WTC11 (cell line): ENCODE measurements around the gene MSI2. TPM values are rescaled to one million over a fixed set of nuclear protein-coding genes. Genes with fewer than 3 reads are reported as not detected.

Experiments used
- ATAC-seq: fragments of 200-7000 bp; cut with Tn5 transposase; 2 replicates; pipeline ENCODE4 v1.10.0; 2021; ENCODE audit warnings: mild to moderate bottlenecking, moderate library complexity
- CTCF ChIA-PET: fragments of 300-600 bp; sonication (Branson Sonifier 250); formaldehyde crosslinking; loops from one replicate; lab custom pipeline; 2021; ENCODE audit warnings: antibody characterized with exemption; lab: Charles Lee
- POLR2A ChIA-PET: fragments of 350-600 bp; sonication (Branson Sonifier 250); formaldehyde crosslinking; loops from one replicate; lab custom pipeline; 2021; ENCODE audit warnings: antibody characterized with exemption; lab: Charles Lee
- DNase-seq: peaks from one replicate; pipeline ENCODE4 v3.0.0; 2021; ENCODE audit warnings: low spot score
- H3K27ac Mint-ChIP-seq: 2 replicates; pipeline ENCODE4 v1.8.0; 2021; ENCODE audit warnings: mixed read lengths
- H3K27me3 Mint-ChIP-seq: 2 replicates; pipeline ENCODE4 v1.8.0; 2021; ENCODE audit warnings: low read depth, mild to moderate bottlenecking, moderate library complexity, mixed read lengths
- H3K36me3 Mint-ChIP-seq: 2 replicates; pipeline ENCODE4 v1.8.0; 2021; ENCODE audit warnings: mixed read lengths
- H3K4me1 Mint-ChIP-seq: 2 replicates; pipeline ENCODE4 v1.8.0; 2022; ENCODE audit warnings: mixed read lengths
- H3K4me3 Mint-ChIP-seq: 2 replicates; pipeline ENCODE4 v1.8.0; 2021; ENCODE audit warnings: mild to moderate bottlenecking, moderate library complexity, mixed read lengths
- H3K9me3 Mint-ChIP-seq: 2 replicates; pipeline ENCODE4 v1.8.0; 2021; ENCODE audit warnings: mixed read lengths
- ARID4B ChIP-seq: sonication (generic); formaldehyde crosslinking; IDR thresholded peaks from 2 replicates; pipeline ENCODE4 v1.8.0; 2023; ENCODE audit warnings: missing genetic modification reagents, mild to moderate bottlenecking, borderline replicate concordance
- ATF1 ChIP-seq: sonication (generic); formaldehyde crosslinking; IDR thresholded peaks from 2 replicates; pipeline ENCODE4 v1.8.1; 2023; ENCODE audit warnings: mild to moderate bottlenecking, moderate library complexity, missing genetic modification reagents
- CREM ChIP-seq: sonication (generic); formaldehyde crosslinking; IDR thresholded peaks from 2 replicates; pipeline ENCODE4 v1.8.1; 2022; ENCODE audit warnings: mild to moderate bottlenecking, missing genetic modification reagents, moderate library complexity
- E2F4 ChIP-seq: sonication (generic); formaldehyde crosslinking; IDR thresholded peaks from 2 replicates; pipeline ENCODE4 v1.8.1; 2022; ENCODE audit warnings: low read depth, mild to moderate bottlenecking, moderate library complexity, missing genetic modification reagents, borderline replicate concordance
- ELF4 ChIP-seq: sonication (generic); formaldehyde crosslinking; IDR thresholded peaks from 2 replicates; pipeline ENCODE4 v1.8.1; 2022; ENCODE audit warnings: low read depth, mild to moderate bottlenecking, moderate library complexity, missing genetic modification reagents
- EMX1 ChIP-seq: fragments of 250-450 bp; sonication (Bioruptor Pico); IDR thresholded peaks from 2 replicates; pipeline ENCODE4 v1.8.0; 2021; ENCODE audit warnings: mild to moderate bottlenecking
- ESRRA ChIP-seq: sonication (generic); formaldehyde crosslinking; IDR thresholded peaks from 2 replicates; pipeline ENCODE4 v1.8.1; 2022; ENCODE audit warnings: mild to moderate bottlenecking, missing genetic modification reagents, borderline replicate concordance
- FOXK1 ChIP-seq: sonication (generic); formaldehyde crosslinking; IDR thresholded peaks from 2 replicates; pipeline ENCODE4 v1.8.0; 2022; ENCODE audit warnings: mild to moderate bottlenecking, moderate library complexity, missing genetic modification reagents
- IRF1 ChIP-seq: sonication (generic); formaldehyde crosslinking; IDR thresholded peaks from 2 replicates; pipeline ENCODE4 v1.8.0; 2023; ENCODE audit warnings: missing genetic modification reagents
- PRDM15 ChIP-seq: sonication (generic); formaldehyde crosslinking; IDR thresholded peaks from 2 replicates; pipeline ENCODE4 v1.8.0; 2022; ENCODE audit warnings: missing genetic modification reagents
- PREB ChIP-seq: sonication (generic); formaldehyde crosslinking; IDR thresholded peaks from 2 replicates; pipeline ENCODE4 v1.8.1; 2022; ENCODE audit warnings: mild to moderate bottlenecking, missing genetic modification reagents, moderate library complexity, borderline replicate concordance
- RORB ChIP-seq: fragments of 250-450 bp; sonication (Bioruptor Pico); IDR thresholded peaks from 2 replicates; pipeline ENCODE4 v1.9.0; 2021; ENCODE audit warnings: mild to moderate bottlenecking
- SP1 ChIP-seq: sonication (generic); formaldehyde crosslinking; conservative IDR thresholded peaks from 2 replicates; pipeline ENCODE4 v1.8.1; 2022; ENCODE audit warnings: missing genetic modification reagents
- ZBTB21 ChIP-seq: sonication (generic); formaldehyde crosslinking; IDR thresholded peaks from 2 replicates; pipeline ENCODE4 v1.8.1; 2023; ENCODE audit warnings: mild to moderate bottlenecking, missing genetic modification reagents, borderline replicate concordance
- ZNF219 ChIP-seq: sonication (generic); formaldehyde crosslinking; IDR thresholded peaks from 2 replicates; pipeline ENCODE4 v1.8.0; 2023; ENCODE audit warnings: missing genetic modification reagents, mild to moderate bottlenecking, borderline replicate concordance
- ZNF232 ChIP-seq: sonication (generic); formaldehyde crosslinking; IDR thresholded peaks from 2 replicates; pipeline ENCODE4 v1.8.0; 2022; ENCODE audit warnings: mild to moderate bottlenecking, missing genetic modification reagents
- ZNF281 ChIP-seq: sonication (generic); formaldehyde crosslinking; IDR thresholded peaks from 2 replicates; pipeline ENCODE4 v1.8.0; 2023; ENCODE audit warnings: mild to moderate bottlenecking, missing genetic modification reagents
- ZNF317 ChIP-seq: sonication (generic); formaldehyde crosslinking; IDR thresholded peaks from 2 replicates; pipeline ENCODE4 v1.8.1; 2023; ENCODE audit warnings: low read depth, mild to moderate bottlenecking, moderate library complexity, missing genetic modification reagents, borderline replicate concordance
- ZNF671 ChIP-seq: fragments of 250-450 bp; sonication (Bioruptor Pico); IDR thresholded peaks from 2 replicates; pipeline ENCODE4 v1.8.0; 2021; ENCODE audit warnings: mild to moderate bottlenecking
- total RNA-seq: library from RNA; stranded (reverse); gene quantifications from 3 replicates; pipeline ENCODE4 v1.2.3, GENCODE V29; 2021

Gene MSI2
- total RNA-seq, 1 experiment from 2014 or later = 82.1 TPM

- POLR2A ChIA-PET = no interaction called here
- H3K4me3 Mint-ChIP-seq = no peak overlapping the region
- no peaks in the 10 kb centered on the region for H3K36me3 Mint-ChIP-seq
- no peaks in the 10 kb centered on the region for H3K27me3 Mint-ChIP-seq
- H3K9me3 Mint-ChIP-seq = no peaks in the 10 kb centered on the region
- peaks cover 50% of the 10 kb centered on the region for H3K4me1 Mint-ChIP-seq
- ATAC-seq (no peak), DNase-seq (no peak)
- TF ChIP-seq E2F4 (CRISPR knock-in tag) (no peak), SP1 (no peak), ELF4 (CRISPR knock-in tag) (no peak), RORB (no peak), ESRRA (no peak), ATF1 (CRISPR knock-in tag) (no peak), PRDM15 (CRISPR knock-in tag) (no peak), ZNF671 (CRISPR knock-in tag) (no peak), ZNF317 (CRISPR knock-in tag) (no peak), EMX1 (CRISPR knock-in tag) (no peak), ARID4B (CRISPR knock-in tag) (no peak), CREM (CRISPR knock-in tag) (no peak), ZNF232 (no peak)
- TF ChIP-seq, all 79 proteins: peak for 0
- no peak overlapping the region for H3K27ac Mint-ChIP-seq
- CTCF ChIA-PET = no interaction called here
Observed at GRCh38 chr17:57436565-57436964, 180.2 kb downstream of the MSI2 start.

GRCh38 chr17:57438066-57438731 lies 181.9 kb downstream of the MSI2 start:
- Mint-ChIP-seq H3K27me3 (no peaks in the 10 kb centered on the region), H3K4me3 (no peak overlapping the region), H3K9me3 (no peaks in the 10 kb centered on the region), H3K4me1 (peaks cover 47% of the 10 kb centered on the region), H3K27ac (no peak overlapping the region), H3K36me3 (no peaks in the 10 kb centered on the region)
- ChIA-PET CTCF (no interaction called here), POLR2A (no interaction called here)
- ATAC-seq (no peak), DNase-seq (no peak)
- TF ChIP-seq ZNF281 (CRISPR knock-in tag) = no peak
- TF ChIP-seq PREB (CRISPR knock-in tag) = no peak
- no peak for TF ChIP-seq ATF1 (CRISPR knock-in tag)
- no peak for TF ChIP-seq FOXK1 (CRISPR knock-in tag)
- no peak for TF ChIP-seq ZNF219 (CRISPR knock-in tag)
- no peak for TF ChIP-seq ZNF232
- no peak for TF ChIP-seq ZBTB21 (CRISPR knock-in tag)
- no peak for TF ChIP-seq IRF1 (CRISPR knock-in tag)
